SIG-M5 treated with dmso at 0.1 percent for 504 hours (cell line): Measurements from ENCODE around the gene DAPP1.
A peak's percentile ranks its signal among the peaks of the same experiment; 100 is the strongest.
"Not testable (repeated sequence)": the region's sequence is repeated elsewhere in the genome, so short reads cannot be mapped to it uniquely, and the experiment has no call there.

ENCODE experiments used
- DNase-seq: peaks from one replicate; lab custom pipeline; 2025; ENCODE audit not compliant: unreplicated experiment; lab: John Stamatoyannopoulos, UW

The DAPP1 gene

GRCh38 chr4:99824070-99824599 lies 7.5 kb downstream of the DAPP1 start:
- no peak for DNase-seq

GRCh38 chr4:99825272-99825671 lies 8.6 kb downstream of the DAPP1 start:
- no peak for DNase-seq

GRCh38 chr4:99826016-99826415 lies 9.4 kb downstream of the DAPP1 start:
- DNase-seq, result no peak

- peak; percentile 5 for DNase-seq
Measured at GRCh38 chr4:99827454-99827853, 10.8 kb downstream of the DAPP1 start.

- DNase-seq, result no peak
Measured at GRCh38 chr4:99827857-99828256, 11.2 kb downstream of the DAPP1 start.

- DNase-seq, result no peak
Measured at GRCh38 chr4:99828477-99828876, 11.8 kb downstream of the DAPP1 start.

GRCh38 chr4:99830051-99830450 lies 13.4 kb downstream of the DAPP1 start:
- DNase-seq, result not testable (repeated sequence)

GRCh38 chr4:99832321-99832720 lies 15.7 kb downstream of the DAPP1 start:
- DNase-seq, result no peak

- no peak for DNase-seq
Measured at GRCh38 chr4:99832758-99833157, 16.1 kb downstream of the DAPP1 start.

GRCh38 chr4:99833756-99834155 lies 17.1 kb downstream of the DAPP1 start:
- DNase-seq, result no peak

GRCh38 chr4:99834569-99834968 lies 17.9 kb downstream of the DAPP1 start:
- DNase-seq, result no peak

GRCh38 chr4:99835942-99836341 lies 19.3 kb downstream of the DAPP1 start:
- no peak for DNase-seq

GRCh38 chr4:99838927-99839326 lies 22.3 kb downstream of the DAPP1 start:
- no peak for DNase-seq

- no peak for DNase-seq
Measured at GRCh38 chr4:99841129-99841528, 24.5 kb downstream of the DAPP1 start.

- no peak for DNase-seq
Measured at GRCh38 chr4:99843413-99843812, 26.8 kb downstream of the DAPP1 start.

- no peak for DNase-seq
Measured at GRCh38 chr4:99844048-99844447, 27.4 kb downstream of the DAPP1 start.

- DNase-seq, result no peak
Measured at GRCh38 chr4:99845179-99845578, 28.6 kb downstream of the DAPP1 start.

- DNase-seq, result no peak
Measured at GRCh38 chr4:99845708-99846469, 29.3 kb downstream of the DAPP1 start.

- no peak for DNase-seq
Measured at GRCh38 chr4:99846891-99847290, 30.3 kb downstream of the DAPP1 start.

- DNase-seq, result peak; percentile 71
Measured at GRCh38 chr4:99847362-99847976, 30.8 kb downstream of the DAPP1 start.

GRCh38 chr4:99848591-99849001 lies 32.0 kb downstream of the DAPP1 start:
- no peak for DNase-seq

GRCh38 chr4:99852199-99852749 lies 35.6 kb downstream of the DAPP1 start:
- DNase-seq, result no peak
